NCI-H2171 (cell line): Measurements from ENCODE around the gene TAF11L8.
"Not testable (repeated sequence)": the region's sequence is repeated elsewhere in the genome, so short reads cannot be mapped to it uniquely, and the experiment has no call there.

ENCODE experiments used
- DNase-seq: peaks from one replicate; lab custom pipeline; 2025; lab: John Stamatoyannopoulos, UW

The TAF11L8 gene

DNA sequence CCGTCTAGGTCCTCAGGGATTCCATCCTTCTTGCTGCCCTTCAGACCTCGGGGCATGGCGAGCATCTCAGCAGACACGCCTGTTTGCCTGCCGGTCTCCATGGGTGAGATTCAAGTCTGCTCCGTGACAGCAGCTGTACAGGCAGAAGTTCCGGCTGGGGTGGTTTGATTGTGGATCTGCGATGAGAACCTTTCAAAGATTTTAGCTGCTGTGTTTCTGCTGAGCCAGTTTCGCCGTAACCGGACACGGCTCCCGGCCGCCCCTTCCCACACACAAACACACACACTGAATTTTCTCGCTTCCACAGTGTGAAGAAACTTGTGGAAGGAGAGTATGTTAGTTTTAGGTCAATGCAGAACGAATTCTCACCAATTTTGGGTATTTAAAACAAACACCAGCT, at the start of gene TAF11L8:
Gene TAF11L8 (minus strand): TSS at position 101 of the 400 bp plus-strand sequence.
- DNase-seq = not testable (repeated sequence)

GRCh38 chr5:17634160-17634559, 43.4 kb upstream of the TAF11L8 start, which contains the start of gene TAF11L14:
Gene TAF11L14, plus strand, starts transcription at chr5:17634460.
- no peak for DNase-seq

- DNase-seq = not testable (repeated sequence)
Measured at GRCh38 chr5:17631788-17632187, 41.0 kb upstream of the TAF11L8 start, which contains the start of gene TAF11L13. Gene TAF11L13, plus strand, starts transcription at chr5:17632088.

DNA sequence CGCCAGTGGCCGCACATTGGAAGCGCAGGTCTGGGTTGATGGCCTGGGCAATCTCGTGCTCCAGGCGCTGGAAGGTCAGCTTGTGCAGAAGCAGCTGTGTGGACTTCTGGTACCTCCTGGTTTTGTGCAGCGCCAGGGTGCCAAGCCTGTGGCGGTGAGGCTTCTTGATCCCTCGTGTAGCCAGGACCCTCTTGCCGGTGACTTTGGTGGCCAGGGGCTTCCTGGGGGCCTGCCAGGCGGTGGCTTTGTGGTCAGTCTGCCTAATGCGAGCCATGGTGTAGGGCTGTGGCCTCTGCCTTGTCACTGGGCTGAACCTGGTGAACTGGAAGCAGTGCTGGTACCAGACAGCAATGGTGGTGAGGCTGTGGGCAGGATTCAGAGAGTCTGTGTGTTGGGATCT, 34.9 kb upstream of the TAF11L8 start:
- no peak for DNase-seq

DNA sequence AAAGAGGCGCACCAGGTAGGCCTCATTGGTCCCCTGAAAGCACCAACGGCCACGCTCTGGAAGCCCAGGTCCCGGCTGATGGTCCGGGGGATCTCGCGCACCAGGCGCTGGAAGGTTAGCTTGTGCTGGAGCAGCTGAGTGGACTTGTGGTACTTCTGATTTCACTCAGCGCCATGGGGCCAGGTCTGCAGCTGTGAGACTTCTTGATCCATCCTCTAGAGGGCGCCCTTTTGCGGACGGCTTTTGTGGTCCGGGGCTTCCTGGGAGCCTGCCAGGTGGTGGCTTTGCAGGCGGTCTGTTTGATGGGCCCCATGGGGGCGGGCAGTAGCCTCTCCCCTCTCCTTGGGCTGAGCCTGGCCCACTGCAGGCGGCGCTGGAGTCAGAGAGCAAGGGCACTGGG, 29.9 kb upstream of the TAF11L8 start:
- no peak for DNase-seq

GRCh38 chr5:17619354-17619753, 28.6 kb upstream of the TAF11L8 start:
- DNase-seq = no peak

DNA sequence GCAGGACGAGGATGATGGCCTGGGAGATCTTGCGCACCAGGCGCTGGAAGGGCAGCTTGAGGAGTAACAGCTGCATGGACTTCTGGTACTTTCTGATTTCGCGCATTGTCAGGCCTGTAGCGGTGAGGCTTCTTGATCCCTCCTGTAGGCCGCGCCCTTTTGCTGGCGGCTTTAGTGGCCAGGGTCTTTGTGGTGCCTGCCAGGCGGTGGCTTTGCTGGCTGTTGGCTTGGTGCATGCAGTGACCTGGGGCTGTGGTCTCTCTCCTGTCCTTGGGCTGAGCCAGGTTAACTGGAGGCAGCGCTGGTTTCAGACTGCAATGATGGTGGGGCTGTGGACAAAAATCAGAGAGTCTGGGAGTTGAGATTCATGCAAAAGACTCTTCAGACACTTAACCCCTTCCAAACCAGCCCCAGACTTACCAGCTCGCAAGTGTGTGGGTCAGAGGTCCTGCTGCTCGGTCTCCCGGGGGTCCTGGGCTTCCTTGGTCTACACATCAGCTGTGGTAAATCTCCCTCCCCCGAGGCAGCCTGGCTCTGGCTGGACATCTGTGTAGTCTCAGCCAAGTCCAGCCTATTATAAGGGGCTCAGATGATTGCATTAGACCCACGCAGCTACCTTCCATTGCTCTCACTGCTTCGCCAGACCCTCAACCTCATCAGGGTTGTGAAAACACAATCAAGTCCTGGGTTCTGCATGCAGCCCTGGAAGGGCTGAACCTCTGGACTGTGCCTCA, 24.3 kb upstream of the TAF11L8 start:
- DNase-seq = no peak

GRCh38 chr5:17610092-17610491, 19.3 kb upstream of the TAF11L8 start, which contains the start of gene TAF11L12:
Gene TAF11L12, plus strand, starts transcription at chr5:17610392.
- DNase-seq = not testable (repeated sequence)

DNA sequence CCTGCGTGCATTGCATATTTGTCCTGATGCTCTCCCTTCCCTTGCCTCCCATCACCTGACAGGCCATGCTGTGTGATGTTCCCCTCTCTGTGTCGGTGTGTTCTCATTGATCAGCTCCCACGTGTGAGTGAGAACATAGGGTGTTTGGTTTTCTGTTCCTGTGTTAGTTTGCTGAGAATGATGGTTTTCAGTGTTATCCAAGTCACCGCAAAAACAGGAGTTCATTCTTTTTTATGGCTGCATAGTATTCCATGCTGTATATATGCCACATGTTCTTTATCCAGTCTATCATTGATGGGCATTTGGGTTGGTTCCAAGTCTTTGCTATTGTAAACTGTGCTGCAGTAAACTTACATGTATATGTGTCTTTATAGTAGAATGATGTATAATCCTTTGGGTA, 16.7 kb upstream of the TAF11L8 start:
- not testable (repeated sequence) for DNase-seq

- DNase-seq = no peak
Measured at GRCh38 chr5:17604951-17605350, 14.2 kb upstream of the TAF11L8 start.

DNA sequence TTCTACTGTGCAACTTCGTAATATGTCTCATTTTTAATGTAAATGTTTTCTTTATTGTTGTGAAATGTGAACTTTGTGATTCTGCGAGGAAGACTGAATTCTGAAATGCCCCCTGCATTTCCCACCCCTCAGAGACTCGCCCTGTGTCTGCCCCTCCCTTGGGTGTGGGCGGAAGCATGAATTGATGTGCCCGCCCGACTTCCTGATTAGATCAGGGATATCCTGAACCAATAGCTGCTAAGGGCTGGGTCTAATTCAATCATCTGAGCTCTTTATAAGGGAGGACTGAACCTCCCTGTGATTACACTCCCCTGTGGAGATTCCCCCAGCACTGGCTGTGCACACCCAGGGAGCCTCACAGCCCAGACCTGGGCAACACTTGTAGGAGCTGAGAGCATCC, 13.1 kb upstream of the TAF11L8 start, which contains the start of gene TAF11L11:
Gene TAF11L11 (plus strand): TSS at position 304 of the 400 bp plus-strand sequence.
- not testable (repeated sequence) for DNase-seq

DNA sequence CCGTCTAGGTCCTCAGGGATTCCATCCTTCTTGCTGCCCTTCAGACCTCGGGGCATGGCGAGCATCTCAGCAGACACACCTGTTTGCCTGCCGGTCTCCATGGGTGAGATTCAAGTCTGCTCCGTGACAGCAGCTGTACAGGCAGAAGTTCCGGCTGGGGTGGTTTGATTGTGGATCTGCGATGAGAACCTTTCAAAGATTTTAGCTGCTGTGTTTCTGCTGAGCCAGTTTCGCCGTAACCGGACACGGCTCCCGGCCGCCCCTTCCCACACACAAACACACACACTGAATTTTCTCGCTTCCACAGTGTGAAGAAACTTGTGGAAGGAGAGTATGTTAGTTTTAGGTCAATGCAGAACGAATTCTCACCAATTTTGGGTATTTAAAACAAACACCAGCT, 7.0 kb upstream of the TAF11L8 start, which contains the start of gene TAF11L10:
Gene TAF11L10 (minus strand): TSS at position 101 of the 400 bp plus-strand sequence.
- DNase-seq = not testable (repeated sequence)

DNA sequence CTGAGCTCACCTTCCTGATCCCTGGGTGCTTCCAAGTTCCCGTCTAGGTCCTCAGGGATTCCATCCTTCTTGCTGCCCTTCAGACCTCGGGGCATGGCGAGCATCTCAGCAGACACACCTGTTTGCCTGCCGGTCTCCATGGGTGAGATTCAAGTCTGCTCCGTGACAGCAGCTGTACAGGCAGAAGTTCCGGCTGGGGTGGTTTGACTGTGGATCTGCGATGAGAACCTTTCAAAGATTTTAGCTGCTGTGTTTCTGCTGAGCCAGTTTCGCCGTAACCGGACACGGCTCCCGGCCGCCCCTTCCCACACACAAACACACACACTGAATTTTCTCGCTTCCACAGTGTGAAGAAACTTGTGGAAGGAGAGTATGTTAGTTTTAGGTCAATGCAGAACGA, 3.5 kb upstream of the TAF11L8 start, which contains the start of gene TAF11L9:
Gene TAF11L9 (minus strand): TSS at position 140 of the 400 bp plus-strand sequence.
- DNase-seq = not testable (repeated sequence)

GRCh38 chr5:17585658-17586057, 5.1 kb downstream of the TAF11L8 start, which contains the start of gene TAF11L7:
Gene TAF11L7, minus strand, starts transcription at chr5:17585758.
- not testable (repeated sequence) for DNase-seq
